Measurements from ENCODE around the gene DDX31. TPM values are rescaled to one million over a fixed set of nuclear protein-coding genes. Genes with fewer than 3 reads are reported as not detected.
A peak's percentile ranks its signal among the peaks of the same experiment; 100 is the strongest.

Gene DDX31
- polyA plus RNA-seq, 3 donors, result 15.6 to 17.4 (median 17.3) TPM

- DNase-seq (ENCODE audit: low read depth in 3 of 3, low spot score in 2 of 3), result no peak
These were observed 31.5 kb downstream of the DDX31 start for GRCh38 chr9:132638240-132638639.

GRCh38 chr9:132637801-132638200 lies 32.0 kb downstream of the DDX31 start:
- no peak for DNase-seq (ENCODE audit: low read depth in 3 of 3, low spot score in 2 of 3)

DNA sequence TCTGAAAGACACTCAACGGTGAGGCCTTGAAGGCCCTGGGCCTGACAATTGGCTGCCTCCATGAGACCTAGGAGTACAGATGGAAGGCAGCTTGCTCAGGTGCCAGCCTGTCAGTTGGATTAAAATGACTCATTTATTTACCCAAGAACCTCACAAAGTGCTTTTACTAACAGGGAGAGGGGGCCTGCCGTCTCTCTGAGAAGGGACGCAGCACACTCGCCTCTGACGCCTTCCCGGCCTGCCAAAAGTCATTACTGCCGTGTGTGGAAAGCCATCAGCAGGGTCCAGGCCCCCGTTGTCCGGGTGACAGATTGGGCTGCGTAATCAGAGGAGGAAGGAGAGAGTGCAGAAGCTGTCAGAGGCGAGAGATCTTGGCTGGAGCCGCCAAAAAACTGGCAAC lies 32.4 kb downstream of the DDX31 start:
- no peak for DNase-seq (ENCODE audit: low read depth in 3 of 3, low spot score in 2 of 3)

DNA sequence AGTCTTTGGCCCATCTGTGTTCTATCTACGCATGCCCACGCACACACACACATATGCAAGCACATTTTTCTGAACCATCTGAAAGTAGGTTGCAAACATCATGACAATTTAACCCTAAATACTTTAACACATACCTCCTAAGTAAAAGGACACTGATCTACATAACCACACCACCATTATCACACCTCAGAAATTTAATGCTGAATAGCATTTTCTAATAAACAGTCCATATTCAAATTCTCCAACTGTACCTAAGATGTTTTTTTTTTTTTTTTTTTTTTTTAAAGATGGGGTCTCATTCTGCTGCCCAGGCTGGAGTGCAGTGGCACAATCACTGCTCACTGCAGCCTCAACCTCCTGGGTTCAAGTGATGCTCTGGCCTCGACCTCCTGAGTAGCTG lies 35.5 kb downstream of the DDX31 start:
- no peak for DNase-seq (ENCODE audit: low read depth in 3 of 3, low spot score in 2 of 3)

- DNase-seq (ENCODE audit: low read depth in 3 of 3, low spot score in 2 of 3), result no peak
These were observed 37.2 kb downstream of the DDX31 start for GRCh38 chr9:132632413-132633129.

- DNase-seq (ENCODE audit: low read depth in 3 of 3, low spot score in 2 of 3), result no peak
These were observed 38.1 kb downstream of the DDX31 start for GRCh38 chr9:132631685-132632084.

DNA sequence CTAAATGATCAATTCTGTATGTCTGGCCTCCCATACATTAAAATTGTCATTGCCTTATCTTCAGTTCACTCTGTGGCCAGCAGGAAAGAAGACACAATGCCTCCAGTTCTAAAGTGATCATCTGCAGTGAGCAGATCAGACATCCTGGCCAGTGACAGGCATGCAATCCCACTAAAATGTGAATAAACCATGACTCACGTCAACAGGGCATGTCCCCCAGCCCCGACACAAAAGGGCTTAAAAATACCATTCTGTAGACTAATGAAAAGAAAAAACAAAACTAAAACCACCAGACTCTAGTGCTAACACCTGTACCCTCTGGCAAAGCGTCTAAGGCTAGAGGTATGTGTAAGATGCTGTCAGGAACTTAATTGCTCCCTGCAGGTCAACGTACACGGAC lies 38.5 kb downstream of the DDX31 start:
- DNase-seq (ENCODE audit: low read depth in 3 of 3, low spot score in 2 of 3), result no peak

DNA sequence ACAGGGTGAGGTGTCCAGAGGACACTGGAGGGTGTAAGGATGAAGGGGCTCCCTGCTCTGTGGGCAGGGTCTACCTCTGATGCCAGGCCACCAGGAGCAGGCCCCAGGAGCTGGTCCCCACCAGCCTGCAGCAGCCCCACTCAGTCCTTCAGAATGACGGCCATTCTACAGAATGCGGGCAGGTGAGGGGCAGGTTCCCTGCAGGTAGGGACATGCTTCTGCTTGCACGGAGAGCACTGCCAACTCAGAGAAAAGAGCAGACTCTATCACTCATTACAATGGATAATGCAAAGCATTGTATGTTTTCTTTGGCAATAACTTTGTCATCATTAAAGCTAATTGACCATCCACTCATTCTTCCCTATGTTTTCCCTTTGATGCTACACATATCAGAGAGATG lies 39.0 kb downstream of the DDX31 start:
- DNase-seq (ENCODE audit: low read depth in 3 of 3, low spot score in 2 of 3), result no peak

DNA sequence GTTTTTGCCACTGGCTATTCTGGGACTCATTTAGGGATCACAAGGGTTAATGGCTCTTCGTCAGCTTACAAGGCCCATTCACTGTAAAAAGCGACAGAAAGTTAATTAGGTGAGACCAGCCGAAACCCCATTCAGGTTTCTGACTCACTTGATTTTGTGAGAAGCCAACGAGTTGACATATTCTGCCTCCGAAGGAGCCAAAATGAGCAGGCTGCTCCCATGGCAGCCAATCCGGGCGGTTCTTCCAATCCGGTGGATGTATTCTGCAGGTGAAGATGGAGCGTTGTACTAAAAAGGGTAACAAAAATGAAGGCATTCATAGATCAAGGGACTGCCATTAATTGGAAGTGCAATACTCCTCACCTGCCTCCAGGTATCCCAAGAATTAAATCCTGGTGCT lies 39.7 kb downstream of the DDX31 start:
- DNase-seq (ENCODE audit: low read depth in 3 of 3, low spot score in 2 of 3), result no peak

GRCh38 chr9:132628746-132629145 lies 41.0 kb downstream of the DDX31 start:
- DNase-seq (ENCODE audit: low read depth in 3 of 3, low spot score in 2 of 3), result no peak

- no peak for DNase-seq (ENCODE audit: low read depth in 3 of 3, low spot score in 2 of 3)
These were observed 42.2 kb downstream of the DDX31 start for GRCh38 chr9:132627594-132627993.

DNA sequence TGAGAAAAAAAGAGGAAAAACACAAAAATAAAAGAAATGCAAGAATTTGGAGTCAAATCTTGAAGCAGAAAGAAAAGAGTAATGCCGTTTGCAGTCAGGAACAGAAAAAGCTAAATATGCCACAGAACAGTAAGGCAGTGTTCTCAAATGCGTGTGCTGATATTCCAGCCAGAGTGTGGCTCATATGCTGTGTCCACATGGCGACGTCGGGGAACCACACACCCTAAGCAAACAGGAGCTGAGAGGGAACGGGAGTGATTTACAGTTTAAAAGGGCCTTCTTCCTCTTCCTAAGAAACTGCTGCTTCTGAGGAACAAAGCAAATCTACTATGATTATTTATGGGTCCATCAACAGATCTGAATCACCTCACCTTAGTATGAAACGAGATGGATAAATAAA lies 42.7 kb downstream of the DDX31 start:
- no peak for DNase-seq (ENCODE audit: low read depth in 3 of 3, low spot score in 2 of 3)

- no peak for DNase-seq (ENCODE audit: low read depth in 3 of 3, low spot score in 2 of 3)
These were observed 43.5 kb downstream of the DDX31 start for GRCh38 chr9:132626285-132626684.

DNA sequence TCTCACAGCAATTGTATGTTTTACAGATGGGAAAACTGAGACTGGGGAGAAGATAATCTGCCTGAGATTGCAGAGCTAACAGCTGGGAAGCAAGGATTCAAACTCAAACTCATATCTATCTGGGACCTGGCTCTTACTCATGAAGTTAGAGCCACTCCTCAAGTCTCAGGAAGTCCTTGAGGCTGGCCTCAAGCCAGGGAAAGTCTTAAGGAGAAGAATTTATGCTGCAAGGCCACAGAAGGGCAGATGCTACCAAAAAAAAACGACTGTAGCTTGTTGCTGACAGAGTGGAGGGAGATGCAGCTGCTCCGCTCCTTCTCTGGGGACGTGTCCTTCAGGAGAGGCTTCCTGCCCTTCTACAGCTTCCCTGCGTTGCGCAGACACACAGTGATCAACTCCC lies 47.6 kb downstream of the DDX31 start:
- DNase-seq (ENCODE audit: low read depth in 3 of 3, low spot score in 2 of 3), result peak in 1 of 3 donors; percentile 9

DNA sequence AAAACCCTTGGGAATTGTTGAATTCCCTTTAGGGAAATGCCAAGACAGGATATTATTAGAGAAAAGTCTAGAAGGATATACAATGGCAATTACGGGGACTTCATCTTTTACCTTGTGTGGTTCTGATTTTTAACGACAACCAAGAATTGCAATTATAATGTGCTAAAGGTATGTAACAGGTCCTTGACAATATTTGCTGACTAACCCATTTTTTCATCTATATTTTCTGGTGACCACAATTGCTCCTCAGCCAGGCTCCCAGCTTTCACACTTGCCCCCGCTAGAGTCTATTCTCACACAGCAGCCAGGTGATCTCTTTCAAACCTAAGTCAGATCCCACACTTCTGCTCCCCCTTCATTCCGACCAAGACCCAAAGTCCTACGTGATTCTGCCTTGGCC lies 53.1 kb downstream of the DDX31 start:
- no peak for DNase-seq (ENCODE audit: low read depth in 3 of 3, low spot score in 2 of 3)

DNA sequence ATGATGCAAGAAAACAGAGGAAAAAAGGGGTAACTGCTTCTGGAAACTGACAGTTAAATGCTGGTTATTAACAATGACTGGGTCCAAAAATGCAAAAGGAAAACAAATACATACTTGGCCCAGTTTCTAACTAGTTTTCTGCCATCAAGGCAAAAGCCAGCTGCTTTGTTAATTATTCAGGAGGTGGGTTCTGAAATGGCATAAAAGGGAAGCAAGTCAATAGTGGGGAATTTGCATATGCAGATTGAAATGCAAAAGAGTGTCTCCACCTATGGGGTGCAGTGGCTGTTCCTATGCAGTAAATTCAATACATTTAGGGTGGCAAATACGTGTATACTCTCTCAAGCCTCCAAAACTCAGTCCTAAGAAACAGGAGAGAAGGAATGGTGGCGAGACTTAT lies 54.0 kb downstream of the DDX31 start:
- no peak for DNase-seq (ENCODE audit: low read depth in 3 of 3, low spot score in 2 of 3)

GRCh38 chr9:132614324-132614723 lies 55.5 kb downstream of the DDX31 start:
- no peak for DNase-seq (ENCODE audit: low read depth in 3 of 3, low spot score in 2 of 3)

- DNase-seq (ENCODE audit: low read depth in 3 of 3, low spot score in 2 of 3), result no peak
These were observed 59.1 kb downstream of the DDX31 start for GRCh38 chr9:132610661-132611060.

DNA sequence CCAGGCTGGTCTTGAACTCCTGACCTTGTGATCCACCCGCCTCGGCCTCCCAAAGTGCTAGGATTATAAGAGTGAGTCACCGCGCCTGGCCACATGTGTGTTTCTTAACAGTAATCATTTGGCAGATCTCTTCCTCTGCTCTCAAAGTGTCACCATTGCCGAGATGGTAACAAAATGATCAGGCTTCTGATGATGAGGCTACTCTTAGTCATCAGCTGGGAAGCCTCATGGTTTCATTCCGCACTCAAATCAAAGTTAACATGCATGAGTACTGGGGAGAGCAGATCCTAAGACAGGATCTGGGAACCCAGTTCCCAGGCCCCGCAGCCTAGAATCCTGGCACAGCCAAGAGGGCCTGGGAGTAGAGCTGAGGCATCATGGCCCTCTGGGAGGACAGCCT lies 60.0 kb downstream of the DDX31 start:
- no peak for DNase-seq (ENCODE audit: low read depth in 3 of 3, low spot score in 2 of 3)

DNA sequence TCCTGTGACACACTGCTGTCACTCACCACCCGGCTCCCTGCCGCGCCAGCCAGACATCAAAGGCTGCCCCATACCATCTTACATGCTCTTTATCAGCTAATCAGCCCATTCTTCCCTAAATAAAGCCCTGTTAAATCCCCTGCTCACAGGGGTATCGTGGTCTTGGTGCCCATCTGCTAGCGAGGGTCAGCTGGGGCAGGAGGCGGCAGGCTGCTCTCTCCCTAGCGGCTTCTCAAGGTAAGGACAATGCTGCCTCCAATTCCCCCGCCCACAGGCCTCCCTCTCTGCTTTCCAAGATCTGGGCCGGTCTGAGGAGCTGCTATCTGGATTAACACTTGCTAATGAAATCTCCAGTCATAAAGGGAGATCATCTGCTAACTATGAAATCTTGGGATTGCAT lies 60.6 kb downstream of the DDX31 start:
- no peak for DNase-seq (ENCODE audit: low read depth in 3 of 3, low spot score in 2 of 3)

- no peak for DNase-seq (ENCODE audit: low read depth in 3 of 3, low spot score in 2 of 3)
These were observed 63.7 kb downstream of the DDX31 start for GRCh38 chr9:132606066-132606465.

DNA sequence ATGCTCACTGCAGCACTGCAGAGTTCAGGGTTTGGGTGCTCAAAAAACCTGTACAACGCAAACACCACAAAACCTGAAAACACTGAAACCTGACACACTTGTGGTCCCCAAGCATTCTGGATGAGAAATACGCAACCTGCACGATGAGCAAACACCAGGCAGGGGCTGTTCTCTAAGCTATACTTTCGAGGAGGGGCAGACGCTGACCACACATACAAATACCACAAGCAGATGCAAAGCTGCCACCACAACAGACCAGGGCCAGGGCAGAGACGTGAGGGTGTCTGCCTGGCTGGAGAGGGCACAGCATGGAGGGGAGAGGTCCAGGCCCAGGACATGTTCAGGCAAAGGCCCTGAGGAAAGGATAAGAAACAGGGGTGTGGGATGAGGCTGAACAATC lies 64.4 kb downstream of the DDX31 start:
- DNase-seq (ENCODE audit: low read depth in 3 of 3, low spot score in 2 of 3), result no peak

DNA sequence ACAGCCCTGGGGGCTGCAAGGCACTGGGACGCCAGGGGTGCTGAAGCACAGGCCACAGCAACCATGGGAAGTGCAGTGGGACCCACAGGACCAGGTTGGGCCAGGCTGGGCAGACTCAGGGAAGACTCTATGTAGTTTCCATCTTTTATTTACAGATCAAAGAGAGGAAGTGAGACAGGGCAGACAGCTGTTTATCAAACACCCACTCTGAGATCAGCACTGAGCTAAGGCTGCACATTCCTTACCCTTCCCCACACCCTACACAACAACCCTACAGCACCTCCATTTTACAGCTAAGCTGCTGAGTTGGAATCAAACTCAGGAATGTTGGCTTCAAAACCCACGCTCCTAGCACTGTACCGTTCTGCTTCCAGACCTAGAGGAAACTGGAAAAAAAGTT lies 67.6 kb downstream of the DDX31 start:
- no peak for DNase-seq (ENCODE audit: low read depth in 3 of 3, low spot score in 2 of 3)
